GM18867 (cell line): ENCODE results near the gene SCGB1A1.

ENCODE experiments used
- ATAC-seq: cut with Tn5 transposase; IDR thresholded peaks from one replicate; pipeline ENCODE4 v1.9.1; 2021; ENCODE audit warnings: mild to moderate bottlenecking, moderate library complexity; ENCODE audit not compliant: unreplicated experiment

Gene SCGB1A1

GRCh38 chr11:62420882-62421281 is 2.0 kb downstream of the SCGB1A1 start:
- no peak for ATAC-seq

- no peak for ATAC-seq
Observed at GRCh38 chr11:62421996-62422395, 3.2 kb downstream of the SCGB1A1 start.

- ATAC-seq: no peak
Observed at GRCh38 chr11:62423012-62423411, 4.2 kb downstream of the SCGB1A1 start.

GRCh38 chr11:62427630-62428233 is 8.9 kb downstream of the SCGB1A1 start:
- ATAC-seq: no peak

- no peak for ATAC-seq
Observed at GRCh38 chr11:62428871-62429560, 10.2 kb downstream of the SCGB1A1 start.

GRCh38 chr11:62430425-62430824 is 11.6 kb downstream of the SCGB1A1 start:
- ATAC-seq: no peak

- no peak for ATAC-seq
Observed at GRCh38 chr11:62431171-62431901, 12.5 kb downstream of the SCGB1A1 start.

- no peak for ATAC-seq
Observed at GRCh38 chr11:62432695-62433094, 13.9 kb downstream of the SCGB1A1 start.

- ATAC-seq: no peak
Observed at GRCh38 chr11:62433141-62433903, 14.5 kb downstream of the SCGB1A1 start.

GRCh38 chr11:62433904-62434276 is 15.1 kb downstream of the SCGB1A1 start:
- ATAC-seq: no peak

- ATAC-seq: no peak
Observed at GRCh38 chr11:62435846-62436660, 17.2 kb downstream of the SCGB1A1 start.

GRCh38 chr11:62437616-62438015 is 18.8 kb downstream of the SCGB1A1 start:
- no peak for ATAC-seq

- ATAC-seq: no peak
Observed at GRCh38 chr11:62438641-62439040, 19.8 kb downstream of the SCGB1A1 start.

- ATAC-seq: no peak
Observed at GRCh38 chr11:62439785-62440602, 21.2 kb downstream of the SCGB1A1 start.

- no peak for ATAC-seq
Observed at GRCh38 chr11:62443390-62444235, 24.8 kb downstream of the SCGB1A1 start.

GRCh38 chr11:62444236-62444833 is 25.5 kb downstream of the SCGB1A1 start:
- ATAC-seq: no peak

GRCh38 chr11:62444835-62445234 is 26.0 kb downstream of the SCGB1A1 start:
- ATAC-seq: no peak

- ATAC-seq: no peak
Observed at GRCh38 chr11:62445314-62445740, 26.5 kb downstream of the SCGB1A1 start.
